ENCODE measurements around the gene EGFL7. TPM values are rescaled to one million over a fixed set of nuclear protein-coding genes. Genes with fewer than 3 reads are reported as not detected.

The EGFL7 gene
- total and polyA plus RNA-seq, 11 donors, result 56.4 to 142 (median 94.5) TPM

GRCh38 chr9:136661641-136662325, 933 bp upstream of the EGFL7 start:
- ATAC-seq, result no peak
- intact Hi-C loops (cut with DNase I), result loop anchor here in 3 of 10 donors (1.0 to 2.0 kb wide), 2 partner anchors 15 kb away; no protein-coding TSS in a partner anchor
- Histone ChIP-seq H3K27me3 (peaks cover 0 to 78% (median 0%) of the 10 kb centered on the region in 9 donors), H3K27ac (peak overlapping the region; percentile 75 to 99 (median 96)), H3K9me3 (no peaks in the 10 kb centered on the region), H3K4me1 (peaks cover 0 to 38% (median 8%) of the 10 kb centered on the region in 12 donors), H3K4me3 (peak overlapping the region; percentile 3 to 89 (median 79)), H3K36me3 (peaks cover 0 to 22% (median 13%) of the 10 kb centered on the region in 9 donors)
- peak in 4 of 5 donors; percentile 27 to 67 (median 34) for DNase-seq
- TF ChIP-seq, protein P1, sequence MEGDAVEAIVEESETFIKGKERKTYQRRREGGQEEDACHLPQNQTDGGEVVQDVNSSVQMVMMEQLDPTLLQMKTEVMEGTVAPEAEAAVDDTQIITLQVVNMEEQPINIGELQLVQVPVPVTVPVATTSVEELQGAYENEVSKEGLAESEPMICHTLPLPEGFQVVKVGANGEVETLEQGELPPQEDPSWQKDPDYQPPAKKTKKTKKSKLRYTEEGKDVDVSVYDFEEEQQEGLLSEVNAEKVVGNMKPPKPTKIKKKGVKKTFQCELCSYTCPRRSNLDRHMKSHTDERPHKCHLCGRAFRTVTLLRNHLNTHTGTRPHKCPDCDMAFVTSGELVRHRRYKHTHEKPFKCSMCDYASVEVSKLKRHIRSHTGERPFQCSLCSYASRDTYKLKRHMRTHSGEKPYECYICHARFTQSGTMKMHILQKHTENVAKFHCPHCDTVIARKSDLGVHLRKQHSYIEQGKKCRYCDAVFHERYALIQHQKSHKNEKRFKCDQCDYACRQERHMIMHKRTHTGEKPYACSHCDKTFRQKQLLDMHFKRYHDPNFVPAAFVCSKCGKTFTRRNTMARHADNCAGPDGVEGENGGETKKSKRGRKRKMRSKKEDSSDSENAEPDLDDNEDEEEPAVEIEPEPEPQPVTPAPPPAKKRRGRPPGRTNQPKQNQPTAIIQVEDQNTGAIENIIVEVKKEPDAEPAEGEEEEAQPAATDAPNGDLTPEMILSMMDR (IDR thresholded peaks at IDR 0.05), result no peak
- TF ChIP-seq POLR2A (IDR thresholded peaks at IDR 0.05), result no peak
- whole genome bisulfite sequencing, 4 donors, result 70 to 80% (median 74%) methylated on average over 17 to 22 of the region's 22 CpGs

DNA sequence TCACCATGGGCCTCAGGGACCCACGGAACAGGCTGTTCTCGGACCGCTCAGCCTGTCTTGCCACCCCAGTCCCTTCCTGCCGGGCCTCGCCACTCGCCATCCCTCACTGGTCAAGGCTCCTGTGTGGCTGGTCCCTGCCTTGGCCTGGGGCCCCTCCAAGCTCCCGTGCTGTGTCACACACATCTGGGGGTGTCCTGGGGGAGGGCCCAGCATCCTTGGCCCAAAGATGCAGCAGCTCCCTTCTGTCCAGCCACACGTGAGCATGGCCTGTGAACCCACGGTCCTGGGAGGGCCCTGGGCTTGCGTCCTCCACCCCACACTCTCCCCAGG, 425 bp upstream of the EGFL7 start:
- peak in 3 of 4 donors; percentile 6 to 31 (median 11) for ATAC-seq
- intact Hi-C loops (cut with DNase I), result loop anchor here in 3 of 10 donors (1.0 to 2.0 kb wide), 2 partner anchors 15 to 16 kb away; no protein-coding TSS in a partner anchor
- H3K4me3 ChIP-seq, result peak overlapping the region; percentile 3 to 89 (median 79)
- peak overlapping the region; percentile 75 to 99 (median 96) for H3K27ac ChIP-seq
- peaks cover 0 to 27% (median 15%) of the 10 kb centered on the region in 9 donors for H3K36me3 ChIP-seq
- no peak for TF ChIP-seq POLR2A (IDR thresholded peaks at IDR 0.05)
- TF ChIP-seq, protein P1 (IDR thresholded peaks at IDR 0.05), result no peak
- no peaks in the 10 kb centered on the region for H3K9me3 ChIP-seq
- 53 to 67% (median 63%) methylated on average over 1 to 10 of the region's 10 CpGs for WGBS, 4 donors
- DNase-seq, result peak in 1 of 5 donors; percentile 74
- peaks cover 0 to 36% (median 9%) of the 10 kb centered on the region in 12 donors for H3K4me1 ChIP-seq
- peaks cover 0 to 76% (median 0%) of the 10 kb centered on the region in 9 donors for H3K27me3 ChIP-seq

DNA sequence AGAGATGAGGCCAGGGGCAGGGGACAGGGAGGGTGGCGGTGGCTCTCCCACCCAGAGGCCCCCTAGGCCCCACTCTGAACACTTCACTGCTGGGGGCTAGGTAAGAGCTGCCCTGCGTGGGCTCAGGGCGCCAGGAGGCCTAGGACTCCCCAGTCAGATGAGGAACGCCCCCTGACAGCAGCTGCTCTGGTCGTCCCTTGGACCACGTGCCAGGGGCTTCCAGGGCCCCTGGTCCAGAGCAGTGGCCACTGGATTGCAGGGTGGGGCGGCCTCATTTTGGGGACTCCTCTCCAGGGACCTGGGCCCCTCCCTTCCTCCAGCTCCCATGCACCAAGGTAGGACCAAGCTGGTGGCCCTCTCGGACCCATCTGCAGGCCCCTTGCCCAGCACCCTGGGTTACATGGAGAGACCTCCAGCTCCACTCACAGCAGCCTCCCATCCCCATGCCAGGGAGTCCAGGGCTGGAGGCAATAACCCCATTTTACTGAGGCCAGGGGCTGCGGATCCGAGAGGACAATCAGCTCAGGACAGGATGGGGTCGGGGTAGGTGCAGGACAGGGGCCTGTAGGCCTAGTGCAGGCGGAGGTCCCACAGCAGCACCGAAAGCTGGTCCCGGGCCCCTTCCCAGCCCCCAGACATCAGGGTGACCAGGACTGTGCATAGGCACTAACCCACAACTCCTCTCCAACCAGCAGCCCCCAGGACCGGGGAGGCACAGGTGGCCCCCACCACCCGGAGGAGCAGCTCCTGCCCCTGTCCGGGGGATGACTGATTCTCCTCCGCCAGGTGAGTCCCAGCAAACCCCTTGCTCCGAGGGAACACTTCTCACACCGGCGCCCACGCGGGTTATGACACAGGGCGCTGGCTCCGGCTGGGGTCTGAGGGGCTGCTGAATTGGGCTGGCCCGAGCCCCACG, 1.5 kb downstream of the EGFL7 start:
- WGBS, 4 donors, result 63 to 71% (median 68%) methylated on average over 15 to 27 of the region's 27 CpGs

More for the DNA sequence above, 1.5 kb downstream of the EGFL7 start:
- TF ChIP-seq, protein P1 (IDR thresholded peaks at IDR 0.05), result no peak
- TF ChIP-seq POLR2A (IDR thresholded peaks at IDR 0.05), result no peak
- Histone ChIP-seq H3K27ac (peak overlapping the region; percentile 75 to 99 (median 96)), H3K27me3 (peaks cover 0 to 62% (median 0%) of the 10 kb centered on the region in 9 donors), H3K9me3 (no peaks in the 10 kb centered on the region), H3K36me3 (peaks cover 0 to 47% (median 34%) of the 10 kb centered on the region in 9 donors), H3K4me1 (peaks cover 0 to 35% (median 6%) of the 10 kb centered on the region in 12 donors), H3K4me3 (peak overlapping the region; percentile 59 to 89 (median 79))
- ATAC-seq (no peak), DNase-seq (no peak)
- intact Hi-C loops (cut with DNase I), result loop anchor here in 2 of 10 donors (2.0 kb wide), 1 partner anchor 17 kb away; no protein-coding TSS in a partner anchor
